DND-41 (cell line): ENCODE results near the gene HDDC3.

Source experiments
- CTCF ChIP-seq: IDR thresholded peaks from 2 replicates; pipeline ENCODE4 v1.5.1; 2012; ENCODE audit warnings: borderline replicate concordance, low read length, moderate library complexity, mild to moderate bottlenecking; ENCODE audit not compliant: poor library complexity, severe bottlenecking; ENCODE audit errors: extremely low read depth
- EZH2 ChIP-seq: IDR thresholded peaks from 3 replicates; pipeline ENCODE4 v1.6.1; 2012; ENCODE audit warnings: borderline replicate concordance, low read depth, mild to moderate bottlenecking, moderate library complexity, low read length, inconsistent platforms; ENCODE audit not compliant: severe bottlenecking

- no peak for TF ChIP-seq EZH2
- TF ChIP-seq CTCF = no peak
Observed at GRCh38 chr15:90933301-90933700, 952 bp upstream of the HDDC3 start.
